ENCODE results near the gene CD320. TPM values are rescaled to one million over a fixed set of nuclear protein-coding genes. Genes with fewer than 3 reads are reported as not detected.
"Not testable (repeated sequence)": the region's sequence is repeated elsewhere in the genome, so short reads cannot be mapped to it uniquely, and the experiment has no call there.

Gene CD320
- total and polyA plus RNA-seq, 2 experiments from 2014 or later: 87.0 to 124 TPM

DNA sequence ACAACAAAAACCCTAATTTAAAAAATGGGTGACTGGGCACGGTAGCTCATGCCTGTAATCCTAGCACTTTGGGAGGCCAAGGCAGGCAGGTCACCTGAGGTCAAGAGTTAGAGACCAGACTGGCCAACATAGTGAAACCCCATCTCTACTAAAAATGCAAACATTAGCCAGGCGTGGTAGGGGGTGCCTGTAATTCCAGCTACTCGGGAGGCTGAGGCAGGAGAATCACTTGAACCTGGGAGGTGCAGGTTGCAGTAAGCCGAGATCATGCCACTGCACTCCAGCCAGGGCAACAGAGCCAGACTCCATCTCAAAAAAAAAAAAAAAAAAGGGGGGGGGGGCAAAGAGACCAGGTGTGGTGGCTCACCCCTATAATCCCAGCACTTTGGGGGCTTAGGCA is 43.9 kb downstream of the CD320 start:
- H3K9me3 Mint-ChIP-seq; ATAC-seq; H2AFZ ChIP-seq; H3K27me3 ChIP-seq (ENCODE audit: insufficient read depth); H3K9me2 ChIP-seq (ENCODE audit: insufficient read depth); H3K4me2 ChIP-seq; DNase-seq (ENCODE audit: low spot score); H3K36me3 ChIP-seq (ENCODE audit: insufficient read depth); H4K20me1 ChIP-seq (replicated peaks; ENCODE audit: insufficient read depth); H3K79me2 ChIP-seq (replicated peaks; ENCODE audit: insufficient read depth); H3K4me3 ChIP-seq; H3K4me3 Mint-ChIP-seq; H3K27ac ChIP-seq (ENCODE audit: low read depth); H3K27ac Mint-ChIP-seq; H3K4me1 ChIP-seq (ENCODE audit: insufficient read depth): not testable (repeated sequence)
- H3K36me3 Mint-ChIP-seq (ENCODE audit: low read depth): peaks cover 25% of the 10 kb centered on the region
- H3K27me3 Mint-ChIP-seq (ENCODE audit: insufficient read depth, low read depth, poor library complexity): peaks cover 13% of the 10 kb centered on the region
- H3F3A ChIP-seq (replicated peaks; ENCODE audit: low read depth): peaks cover 15% of the 10 kb centered on the region
- H3K4me1 Mint-ChIP-seq: peaks cover 12% of the 10 kb centered on the region

DNA sequence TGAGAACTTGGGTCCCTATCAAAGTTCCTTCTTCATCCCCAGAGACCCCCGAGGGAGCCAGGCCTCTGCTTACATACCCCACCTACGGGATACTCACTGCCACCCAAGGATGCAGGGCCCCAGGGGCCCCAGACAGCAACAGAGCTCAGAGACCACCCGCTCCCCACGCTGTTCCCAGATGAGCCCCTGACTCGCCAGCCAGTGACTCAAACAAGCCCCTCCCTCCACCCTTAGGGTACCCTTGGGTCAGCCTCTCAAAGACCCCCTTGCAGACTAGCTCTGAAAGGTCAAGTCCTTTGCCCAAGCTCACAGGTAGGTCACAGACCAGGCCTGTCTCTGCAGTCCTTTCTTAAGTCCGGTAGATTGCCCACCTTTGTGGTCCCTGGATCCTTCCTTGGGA is 45.7 kb downstream of the CD320 start:
- peaks cover 13% of the 10 kb centered on the region for H3K4me1 Mint-ChIP-seq
- Histone ChIP-seq H3K4me3 (no peak overlapping the region), H3K4me1 (ENCODE audit: insufficient read depth) (0 out of 2 replicates have a peak, but pooled peaks cover 6% of the 10 kb centered on the region), H3F3A (replicated peaks; ENCODE audit: low read depth) (peaks cover 13% of the 10 kb centered on the region), H4K20me1 (replicated peaks; ENCODE audit: insufficient read depth) (0 out of 2 replicates have a peak, but pooled peaks cover 3% of the 10 kb centered on the region), H3K27ac (ENCODE audit: low read depth) (no peak overlapping the region), H3K36me3 (ENCODE audit: insufficient read depth) (0 out of 2 replicates have a peak, but pooled peaks cover 7% of the 10 kb centered on the region), H3K79me2 (replicated peaks; ENCODE audit: insufficient read depth) (no peaks in the 10 kb centered on the region), H3K27me3 (ENCODE audit: insufficient read depth) (no peaks in the 10 kb centered on the region), H3K4me2 (no peak overlapping the region), H2AFZ (no peak overlapping the region), H3K9me2 (ENCODE audit: insufficient read depth) (no peaks in the 10 kb centered on the region)
- ATAC-seq (no peak), DNase-seq (ENCODE audit: low spot score) (no peak)
- no peak overlapping the region for H3K27ac Mint-ChIP-seq
- TF ChIP-seq, protein P1, sequence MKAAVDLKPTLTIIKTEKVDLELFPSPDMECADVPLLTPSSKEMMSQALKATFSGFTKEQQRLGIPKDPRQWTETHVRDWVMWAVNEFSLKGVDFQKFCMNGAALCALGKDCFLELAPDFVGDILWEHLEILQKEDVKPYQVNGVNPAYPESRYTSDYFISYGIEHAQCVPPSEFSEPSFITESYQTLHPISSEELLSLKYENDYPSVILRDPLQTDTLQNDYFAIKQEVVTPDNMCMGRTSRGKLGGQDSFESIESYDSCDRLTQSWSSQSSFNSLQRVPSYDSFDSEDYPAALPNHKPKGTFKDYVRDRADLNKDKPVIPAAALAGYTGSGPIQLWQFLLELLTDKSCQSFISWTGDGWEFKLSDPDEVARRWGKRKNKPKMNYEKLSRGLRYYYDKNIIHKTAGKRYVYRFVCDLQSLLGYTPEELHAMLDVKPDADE (IDR thresholded peaks at IDR 0.05): no peak
- TF ChIP-seq ZNF114 (CRISPR knock-in tag; IDR thresholded peaks at IDR 0.05): no peak
- TF ChIP-seq POLR2AphosphoS5 (IDR thresholded peaks at IDR 0.05; ENCODE audit: low read depth): no peak
- no peak for TF ChIP-seq NANOG (IDR thresholded peaks at IDR 0.05; ENCODE audit: borderline replicate concordance)
- H3K9me3 Mint-ChIP-seq: no peaks in the 10 kb centered on the region
- H3K36me3 Mint-ChIP-seq (ENCODE audit: low read depth): peaks cover 43% of the 10 kb centered on the region
- no peak overlapping the region for H3K4me3 Mint-ChIP-seq
- peaks cover 13% of the 10 kb centered on the region for H3K27me3 Mint-ChIP-seq (ENCODE audit: insufficient read depth, low read depth, poor library complexity)

DNA sequence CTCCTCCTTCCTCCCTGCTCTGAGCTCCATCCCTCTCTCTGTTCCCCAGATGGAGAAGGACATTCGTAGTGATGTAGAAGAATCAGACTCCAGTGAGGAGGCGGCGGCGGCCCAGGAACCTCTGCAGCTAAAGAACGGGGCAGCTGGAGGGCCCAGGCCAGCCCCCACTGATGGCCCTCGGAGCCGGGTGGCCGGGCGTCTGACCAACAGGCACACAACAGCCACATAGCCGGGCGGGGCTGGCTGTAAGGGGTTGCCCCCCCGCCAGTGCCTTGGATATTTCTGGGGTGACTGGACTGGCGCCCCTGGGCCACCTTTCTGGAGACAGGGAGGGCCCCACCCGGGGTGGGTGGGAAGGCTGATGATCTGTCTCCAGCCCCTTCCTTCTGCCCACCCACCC is 46.3 kb downstream of the CD320 start:
- Mint-ChIP-seq H3K36me3 (ENCODE audit: low read depth) (peaks cover 48% of the 10 kb centered on the region), H3K9me3 (no peaks in the 10 kb centered on the region), H3K4me3 (no peak overlapping the region), H3K27me3 (ENCODE audit: insufficient read depth, low read depth, poor library complexity) (peaks cover 14% of the 10 kb centered on the region), H3K27ac (no peak overlapping the region), H3K4me1 (peaks cover 15% of the 10 kb centered on the region)
- H3K4me3 ChIP-seq: no peak overlapping the region
- H3K4me2 ChIP-seq: no peak overlapping the region
- peaks cover 10% of the 10 kb centered on the region for H3F3A ChIP-seq (replicated peaks; ENCODE audit: low read depth)
- no peaks in the 10 kb centered on the region for H3K79me2 ChIP-seq (replicated peaks; ENCODE audit: insufficient read depth)
- DNase-seq (ENCODE audit: low spot score) (no peak), ATAC-seq (no peak)
- no peak overlapping the region for H3K27ac ChIP-seq (ENCODE audit: low read depth)
- no peak overlapping the region for H2AFZ ChIP-seq
- no peaks in the 10 kb centered on the region for H3K27me3 ChIP-seq (ENCODE audit: insufficient read depth)
- no peaks in the 10 kb centered on the region for H3K9me2 ChIP-seq (ENCODE audit: insufficient read depth)
- H3K4me1 ChIP-seq (ENCODE audit: insufficient read depth): 0 out of 2 replicates have a peak, but pooled peaks cover 6% of the 10 kb centered on the region
- 0 out of 2 replicates have a peak, but pooled peaks cover 7% of the 10 kb centered on the region for H3K36me3 ChIP-seq (ENCODE audit: insufficient read depth)
- H4K20me1 ChIP-seq (replicated peaks; ENCODE audit: insufficient read depth): 0 out of 2 replicates have a peak, but pooled peaks cover 3% of the 10 kb centered on the region
- TF ChIP-seq JUNB (IDR thresholded peaks at IDR 0.05; ENCODE audit: unreplicated experiment) (no peak), STAT1 (IDR thresholded peaks at IDR 0.05; ENCODE audit: unreplicated experiment) (no peak), EZH2phosphoT487 (IDR thresholded peaks at IDR 0.05; ENCODE audit: unreplicated experiment) (no peak), ZNF114 (CRISPR knock-in tag; IDR thresholded peaks at IDR 0.05) (no peak), ZNF331 (CRISPR knock-in tag; IDR thresholded peaks at IDR 0.05; ENCODE audit: low read depth) (no peak), EZH2 (IDR thresholded peaks at IDR 0.05; ENCODE audit: low read depth, unreplicated experiment) (no peak), POLR2AphosphoS5 (IDR thresholded peaks at IDR 0.05; ENCODE audit: low read depth) (no peak), CREB1 (CRISPR knock-in tag; IDR thresholded peaks at IDR 0.05; ENCODE audit: low read depth) (no peak)
- TF ChIP-seq, protein P2, sequence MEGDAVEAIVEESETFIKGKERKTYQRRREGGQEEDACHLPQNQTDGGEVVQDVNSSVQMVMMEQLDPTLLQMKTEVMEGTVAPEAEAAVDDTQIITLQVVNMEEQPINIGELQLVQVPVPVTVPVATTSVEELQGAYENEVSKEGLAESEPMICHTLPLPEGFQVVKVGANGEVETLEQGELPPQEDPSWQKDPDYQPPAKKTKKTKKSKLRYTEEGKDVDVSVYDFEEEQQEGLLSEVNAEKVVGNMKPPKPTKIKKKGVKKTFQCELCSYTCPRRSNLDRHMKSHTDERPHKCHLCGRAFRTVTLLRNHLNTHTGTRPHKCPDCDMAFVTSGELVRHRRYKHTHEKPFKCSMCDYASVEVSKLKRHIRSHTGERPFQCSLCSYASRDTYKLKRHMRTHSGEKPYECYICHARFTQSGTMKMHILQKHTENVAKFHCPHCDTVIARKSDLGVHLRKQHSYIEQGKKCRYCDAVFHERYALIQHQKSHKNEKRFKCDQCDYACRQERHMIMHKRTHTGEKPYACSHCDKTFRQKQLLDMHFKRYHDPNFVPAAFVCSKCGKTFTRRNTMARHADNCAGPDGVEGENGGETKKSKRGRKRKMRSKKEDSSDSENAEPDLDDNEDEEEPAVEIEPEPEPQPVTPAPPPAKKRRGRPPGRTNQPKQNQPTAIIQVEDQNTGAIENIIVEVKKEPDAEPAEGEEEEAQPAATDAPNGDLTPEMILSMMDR (conservative IDR thresholded peaks at IDR 0.05; ENCODE audit: low read depth in 2 of 2): no peak
- TF ChIP-seq, protein P1 (IDR thresholded peaks at IDR 0.05): no peak
- TF ChIP-seq, protein P3, sequence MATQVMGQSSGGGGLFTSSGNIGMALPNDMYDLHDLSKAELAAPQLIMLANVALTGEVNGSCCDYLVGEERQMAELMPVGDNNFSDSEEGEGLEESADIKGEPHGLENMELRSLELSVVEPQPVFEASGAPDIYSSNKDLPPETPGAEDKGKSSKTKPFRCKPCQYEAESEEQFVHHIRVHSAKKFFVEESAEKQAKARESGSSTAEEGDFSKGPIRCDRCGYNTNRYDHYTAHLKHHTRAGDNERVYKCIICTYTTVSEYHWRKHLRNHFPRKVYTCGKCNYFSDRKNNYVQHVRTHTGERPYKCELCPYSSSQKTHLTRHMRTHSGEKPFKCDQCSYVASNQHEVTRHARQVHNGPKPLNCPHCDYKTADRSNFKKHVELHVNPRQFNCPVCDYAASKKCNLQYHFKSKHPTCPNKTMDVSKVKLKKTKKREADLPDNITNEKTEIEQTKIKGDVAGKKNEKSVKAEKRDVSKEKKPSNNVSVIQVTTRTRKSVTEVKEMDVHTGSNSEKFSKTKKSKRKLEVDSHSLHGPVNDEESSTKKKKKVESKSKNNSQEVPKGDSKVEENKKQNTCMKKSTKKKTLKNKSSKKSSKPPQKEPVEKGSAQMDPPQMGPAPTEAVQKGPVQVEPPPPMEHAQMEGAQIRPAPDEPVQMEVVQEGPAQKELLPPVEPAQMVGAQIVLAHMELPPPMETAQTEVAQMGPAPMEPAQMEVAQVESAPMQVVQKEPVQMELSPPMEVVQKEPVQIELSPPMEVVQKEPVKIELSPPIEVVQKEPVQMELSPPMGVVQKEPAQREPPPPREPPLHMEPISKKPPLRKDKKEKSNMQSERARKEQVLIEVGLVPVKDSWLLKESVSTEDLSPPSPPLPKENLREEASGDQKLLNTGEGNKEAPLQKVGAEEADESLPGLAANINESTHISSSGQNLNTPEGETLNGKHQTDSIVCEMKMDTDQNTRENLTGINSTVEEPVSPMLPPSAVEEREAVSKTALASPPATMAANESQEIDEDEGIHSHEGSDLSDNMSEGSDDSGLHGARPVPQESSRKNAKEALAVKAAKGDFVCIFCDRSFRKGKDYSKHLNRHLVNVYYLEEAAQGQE (IDR thresholded peaks at IDR 0.05; ENCODE audit: unreplicated experiment): no peak
